Esophagus squamous epithelium (tissue), 4 donors: Measurements from ENCODE around the gene MPIG6B.

Experiments used
- CTCF ChIP-seq, 6 experiments: fragments of 450-650 bp in 4 of 6; fragments of 200-600 bp in 2 of 6; sonication (generic) in 2 of 6; IDR thresholded peaks; one replicate each; pipeline ENCODE4 v1.5.1; 2016 to 2019; ENCODE audit warnings: antibody characterized with exemption in 6 of 6, mild to moderate bottlenecking in 4 of 6, moderate library complexity in 4 of 6
- POLR2A ChIP-seq, 4 donors: fragments of 450-650 bp; IDR thresholded peaks; one replicate each; pipeline ENCODE4 v1.6.1; 2017; ENCODE audit warnings: antibody characterized with exemption in 4 of 4, mild to moderate bottlenecking in 4 of 4, moderate library complexity in 3 of 4

GRCh38 chr6:31677955-31678354 lies 45.2 kb upstream of the MPIG6B start:
- TF ChIP-seq CTCF (IDR thresholded peaks at IDR 0.05) (no peak), POLR2A (IDR thresholded peaks at IDR 0.05) (no peak)
